ENCODE measurements around the gene TTLL4. TPM values are rescaled to one million over a fixed set of nuclear protein-coding genes. Genes with fewer than 3 reads are reported as not detected.

TTLL4 gene
- total RNA-seq, 4 donors from 2014 or later: 4.4 to 16.2 (median 6.4) TPM

DNA sequence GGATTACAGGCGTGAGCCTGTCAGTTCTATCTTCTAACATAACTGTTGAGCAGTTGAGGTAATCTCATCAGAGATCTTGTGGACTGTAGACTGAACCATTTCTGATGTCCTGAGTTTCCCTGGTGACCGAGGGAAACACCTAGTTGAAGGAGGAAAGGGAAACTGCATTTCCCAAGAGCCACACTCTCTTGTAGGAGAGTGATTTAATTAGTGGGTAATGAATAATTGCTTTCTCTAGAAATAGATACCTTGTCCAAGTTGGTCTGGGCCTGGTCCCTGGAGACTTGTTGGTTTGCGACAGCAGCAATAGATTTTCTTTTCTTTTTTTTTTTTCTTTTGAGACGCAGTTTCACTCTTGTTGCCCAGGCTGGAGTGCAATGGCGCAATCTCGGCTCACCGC is 7.4 kb downstream of the TTLL4 start:
- Histone ChIP-seq H3K36me3 (peaks cover 0 to 8% of the 10 kb centered on the region in 2 donors), H3K27ac (no peak overlapping the region), H3K27me3 (no peaks in the 10 kb centered on the region), H3K4me1 (no peaks in the 10 kb centered on the region), H3K9me3 (no peaks in the 10 kb centered on the region), H3K4me3 (no peak overlapping the region)
- TF ChIP-seq POLR2A (IDR thresholded peaks at IDR 0.05): no peak
- intact Hi-C loops (cut with DNase I; ENCODE audit: low total_unique reads): no loop called here
- DNase-seq (no peak), ATAC-seq (no peak)
- in situ Hi-C loops (cut with MboI; ENCODE audit: low sequenced_read_pairs in 4 of 4): loop anchor here in 1 of 4 donors (5.0 to 10.0 kb wide), 2 partner anchors 67 to 124 kb away; partner anchors contain the start of gene CYP27A1

DNA sequence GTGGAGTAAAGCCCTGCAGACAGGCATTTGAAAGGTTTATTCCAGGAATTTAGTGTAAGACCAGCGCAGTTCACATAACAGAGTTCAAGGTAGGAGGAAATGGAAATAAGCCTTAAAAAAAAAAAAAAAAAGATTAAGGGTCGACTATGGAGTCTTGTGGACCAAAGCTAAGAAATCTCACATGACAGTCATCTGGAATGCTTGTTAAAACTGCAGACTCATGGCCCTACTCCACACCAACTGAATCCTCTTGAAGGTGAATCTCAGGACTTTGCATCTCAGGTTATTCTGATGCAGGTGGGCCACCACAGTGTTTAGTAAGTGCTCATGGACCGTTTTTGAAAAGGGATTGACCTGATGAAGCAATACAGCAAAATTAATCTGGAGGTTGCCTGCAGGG is 8.8 kb downstream of the TTLL4 start:
- no peak overlapping the region for H3K27ac ChIP-seq
- no peak for DNase-seq
- no peak overlapping the region for H3K4me3 ChIP-seq
- H3K9me3 ChIP-seq: no peaks in the 10 kb centered on the region
- H3K36me3 ChIP-seq: peaks cover 0 to 8% of the 10 kb centered on the region in 2 donors
- intact Hi-C loops (cut with DNase I; ENCODE audit: low total_unique reads): no loop called here
- in situ Hi-C loops (cut with MboI; ENCODE audit: low sequenced_read_pairs in 4 of 4): loop anchor here in 1 of 4 donors (5.0 to 10.0 kb wide), 2 partner anchors 65 to 123 kb away; partner anchors contain the start of gene CYP27A1
- H3K27me3 ChIP-seq: no peaks in the 10 kb centered on the region
- TF ChIP-seq, protein P1, sequence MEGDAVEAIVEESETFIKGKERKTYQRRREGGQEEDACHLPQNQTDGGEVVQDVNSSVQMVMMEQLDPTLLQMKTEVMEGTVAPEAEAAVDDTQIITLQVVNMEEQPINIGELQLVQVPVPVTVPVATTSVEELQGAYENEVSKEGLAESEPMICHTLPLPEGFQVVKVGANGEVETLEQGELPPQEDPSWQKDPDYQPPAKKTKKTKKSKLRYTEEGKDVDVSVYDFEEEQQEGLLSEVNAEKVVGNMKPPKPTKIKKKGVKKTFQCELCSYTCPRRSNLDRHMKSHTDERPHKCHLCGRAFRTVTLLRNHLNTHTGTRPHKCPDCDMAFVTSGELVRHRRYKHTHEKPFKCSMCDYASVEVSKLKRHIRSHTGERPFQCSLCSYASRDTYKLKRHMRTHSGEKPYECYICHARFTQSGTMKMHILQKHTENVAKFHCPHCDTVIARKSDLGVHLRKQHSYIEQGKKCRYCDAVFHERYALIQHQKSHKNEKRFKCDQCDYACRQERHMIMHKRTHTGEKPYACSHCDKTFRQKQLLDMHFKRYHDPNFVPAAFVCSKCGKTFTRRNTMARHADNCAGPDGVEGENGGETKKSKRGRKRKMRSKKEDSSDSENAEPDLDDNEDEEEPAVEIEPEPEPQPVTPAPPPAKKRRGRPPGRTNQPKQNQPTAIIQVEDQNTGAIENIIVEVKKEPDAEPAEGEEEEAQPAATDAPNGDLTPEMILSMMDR (IDR thresholded peaks at IDR 0.05 in 4 of 5, conservative IDR thresholded peaks at IDR 0.05 in 1 of 5): no peak
- H3K4me1 ChIP-seq: no peaks in the 10 kb centered on the region
- ATAC-seq: no peak

DNA sequence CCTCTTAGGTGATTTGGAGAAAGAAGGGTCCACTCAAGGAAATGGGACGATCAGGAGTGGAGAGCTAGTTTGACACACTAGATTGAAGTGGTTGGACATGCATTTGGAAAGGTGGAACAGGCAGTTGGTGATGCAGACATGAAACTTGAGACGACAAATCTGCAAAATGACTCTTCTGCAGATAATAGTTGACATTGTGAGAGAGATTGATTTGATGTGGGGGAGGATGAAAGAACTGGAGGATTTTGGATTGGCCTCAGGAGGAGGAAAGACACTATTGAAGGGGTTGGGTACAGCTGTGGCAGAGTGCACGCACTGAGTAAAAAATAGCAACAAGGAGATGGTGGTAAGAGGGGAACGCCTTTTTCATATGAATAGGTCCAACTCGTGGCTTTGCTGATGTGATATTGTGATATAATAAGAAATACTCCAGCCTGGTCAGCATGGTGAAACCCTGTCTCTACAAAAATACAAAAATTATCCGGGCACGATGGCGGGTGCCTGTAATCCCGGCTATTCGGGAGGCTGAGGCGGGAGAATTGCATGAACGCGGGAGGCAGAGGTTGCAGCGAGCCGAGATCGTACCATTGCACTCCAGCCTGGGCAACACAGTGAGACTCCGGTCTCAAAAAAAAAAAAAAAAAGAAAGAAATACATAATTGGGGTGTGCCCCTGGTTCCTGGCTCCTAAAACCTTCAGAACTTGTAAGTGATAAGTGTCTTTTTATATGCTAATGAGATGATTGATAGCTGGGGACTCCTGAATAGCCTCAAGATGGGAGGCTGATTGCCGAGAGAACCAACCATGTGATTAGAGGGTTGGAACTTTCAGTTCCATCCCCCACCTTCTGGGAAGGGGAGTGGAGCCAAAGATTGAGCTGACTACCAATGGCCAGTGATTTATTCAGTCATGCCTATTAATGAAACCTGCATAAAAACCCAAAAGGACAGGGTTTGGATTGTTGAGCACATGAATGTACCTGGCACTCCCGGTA is 9.7 kb downstream of the TTLL4 start:
- Histone ChIP-seq H3K27ac (no peak overlapping the region), H3K4me3 (no peak overlapping the region), H3K27me3 (no peaks in the 10 kb centered on the region), H3K36me3 (peaks cover 0 to 8% of the 10 kb centered on the region in 2 donors), H3K9me3 (no peaks in the 10 kb centered on the region), H3K4me1 (no peaks in the 10 kb centered on the region)
- ATAC-seq (no peak), DNase-seq (no peak)
- intact Hi-C loops (cut with DNase I; ENCODE audit: low total_unique reads): no loop called here
- TF ChIP-seq POLR2A (IDR thresholded peaks at IDR 0.05): no peak
- TF ChIP-seq, protein P1 (IDR thresholded peaks at IDR 0.05 in 4 of 5, conservative IDR thresholded peaks at IDR 0.05 in 1 of 5): no peak
- in situ Hi-C loops (cut with MboI; ENCODE audit: low sequenced_read_pairs in 4 of 4): loop anchor here in 1 of 4 donors (5.0 kb wide), 1 partner anchor 132 kb away; no protein-coding TSS in a partner anchor

DNA sequence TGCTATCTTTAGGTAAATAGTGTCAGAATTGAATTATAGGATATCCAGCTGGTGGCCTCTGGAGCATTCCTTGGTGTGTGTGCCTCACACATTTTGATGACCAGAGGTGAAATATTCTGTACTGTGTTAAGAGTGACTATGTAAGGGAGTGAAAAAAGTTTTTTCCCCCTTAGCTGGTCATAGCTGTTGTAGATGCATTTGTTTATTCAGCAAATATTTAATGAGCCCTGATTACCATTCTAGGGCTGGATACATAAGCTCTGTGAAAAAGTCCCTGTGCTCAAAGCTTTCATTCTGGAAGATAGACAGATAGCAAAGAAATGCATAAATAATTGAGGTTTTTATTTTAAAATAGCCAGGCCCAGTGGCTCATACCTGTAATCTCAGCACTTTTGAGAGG is 10.9 kb downstream of the TTLL4 start:
- H3K36me3 ChIP-seq: no peaks in the 10 kb centered on the region
- no peak overlapping the region for H3K27ac ChIP-seq
- in situ Hi-C loops (cut with MboI; ENCODE audit: low sequenced_read_pairs in 4 of 4) (loop anchor here in 1 of 4 donors (5.0 kb wide), 1 partner anchor 131 kb away; no protein-coding TSS in a partner anchor), intact Hi-C loops (cut with DNase I; ENCODE audit: low total_unique reads) (no loop called here)
- H3K4me3 ChIP-seq: no peak overlapping the region
- ATAC-seq: no peak
- no peaks in the 10 kb centered on the region for H3K4me1 ChIP-seq
- no peaks in the 10 kb centered on the region for H3K27me3 ChIP-seq
- TF ChIP-seq, protein P1 (IDR thresholded peaks at IDR 0.05 in 4 of 5, conservative IDR thresholded peaks at IDR 0.05 in 1 of 5): no peak
- no peak for TF ChIP-seq POLR2A (IDR thresholded peaks at IDR 0.05)
- no peak for DNase-seq
- no peaks in the 10 kb centered on the region for H3K9me3 ChIP-seq

DNA sequence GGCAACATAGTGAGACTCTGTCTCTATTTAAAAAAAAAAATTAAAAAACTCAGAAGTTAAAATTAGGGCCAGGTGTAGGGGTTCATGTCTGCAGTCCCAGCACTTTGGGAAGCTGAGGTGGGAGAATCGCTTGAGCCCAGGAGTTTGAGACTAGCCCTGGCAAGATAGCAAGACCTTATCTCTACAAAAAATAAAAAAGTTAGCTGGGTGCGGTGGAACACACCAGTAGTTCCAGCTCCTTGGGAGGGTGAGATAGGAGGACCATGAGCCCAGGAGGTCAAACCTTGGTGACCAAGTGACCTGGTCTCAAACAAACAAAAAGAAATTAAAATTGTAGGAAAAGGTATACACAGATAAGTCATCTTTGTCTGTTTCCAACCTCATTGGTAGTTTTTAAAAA is 11.3 kb downstream of the TTLL4 start:
- intact Hi-C loops (cut with DNase I; ENCODE audit: low total_unique reads): no loop called here
- no peak for ATAC-seq
- H3K27me3 ChIP-seq: no peaks in the 10 kb centered on the region
- no peak overlapping the region for H3K4me3 ChIP-seq
- no peaks in the 10 kb centered on the region for H3K4me1 ChIP-seq
- in situ Hi-C loops (cut with MboI; ENCODE audit: low sequenced_read_pairs in 4 of 4): loop anchor here in 1 of 4 donors (5.0 kb wide), 1 partner anchor 130 kb away; no protein-coding TSS in a partner anchor
- H3K9me3 ChIP-seq: no peaks in the 10 kb centered on the region
- TF ChIP-seq, protein P1 (IDR thresholded peaks at IDR 0.05 in 4 of 5, conservative IDR thresholded peaks at IDR 0.05 in 1 of 5): no peak
- no peak for TF ChIP-seq POLR2A (IDR thresholded peaks at IDR 0.05)
- no peaks in the 10 kb centered on the region for H3K36me3 ChIP-seq
- no peak overlapping the region for H3K27ac ChIP-seq
- no peak for DNase-seq

Measured in gastrocnemius medialis (tissue), 4 donors.